Liver (tissue), 3 donors: Measurements from ENCODE around the gene MS4A2.

Source experiments
- CTCF ChIP-seq: fragments of 150-350 bp; IDR thresholded peaks from 2 replicates; pipeline ENCODE4 v1.5.1; 2017; ENCODE audit warnings: improper control_type of control experiment, low read depth, low read length; ENCODE audit not compliant: missing input control
- EGR1 ChIP-seq, 2 donors: IDR thresholded peaks; 2 replicates each; pipeline ENCODE4 v1.6.1; 2016 to 2018; ENCODE audit warnings: antibody characterized with exemption in 2 of 2, low read depth in 2 of 2
- GABPA ChIP-seq, 2 donors: IDR thresholded peaks in 1 of 2; conservative IDR thresholded peaks in 1 of 2; 2 replicates each; pipeline ENCODE4 v1.6.1; 2016; ENCODE audit warnings: antibody characterized with exemption in 2 of 2, mild to moderate bottlenecking in 1 of 2, moderate library complexity in 1 of 2
- HNF4A ChIP-seq, 2 donors: conservative IDR thresholded peaks; 2 replicates each; pipeline ENCODE4 v1.6.1; 2016; ENCODE audit warnings: antibody characterized with exemption in 2 of 2, mild to moderate bottlenecking in 2 of 2
- HNF4G ChIP-seq: IDR thresholded peaks from 2 replicates; pipeline ENCODE4 v1.6.1; 2016; ENCODE audit warnings: antibody characterized with exemption
- JUND ChIP-seq, 2 donors: IDR thresholded peaks; 2 replicates each; pipeline ENCODE4 v1.6.1; 2016; ENCODE audit warnings: antibody characterized with exemption in 2 of 2
- MAX ChIP-seq: IDR thresholded peaks from 2 replicates; pipeline ENCODE4 v1.6.1; 2016; ENCODE audit warnings: antibody characterized with exemption
- RAD21 ChIP-seq, 2 donors: IDR thresholded peaks; 2 replicates each; pipeline ENCODE4 v1.6.1; 2016; ENCODE audit warnings: antibody characterized with exemption in 2 of 2, mild to moderate bottlenecking in 2 of 2
- REST ChIP-seq: IDR thresholded peaks from 2 replicates; pipeline ENCODE4 v1.6.1; 2016; ENCODE audit warnings: antibody characterized with exemption, mild to moderate bottlenecking
- RXRA ChIP-seq, 2 donors: IDR thresholded peaks; 2 replicates each; pipeline ENCODE4 v1.6.1; 2017 to 2018; ENCODE audit warnings: antibody characterized with exemption in 2 of 2, mild to moderate bottlenecking in 1 of 2
- SP1 ChIP-seq: IDR thresholded peaks from 2 replicates; pipeline ENCODE4 v1.6.1; 2018; ENCODE audit warnings: antibody characterized with exemption, mild to moderate bottlenecking
- TAF1 ChIP-seq: conservative IDR thresholded peaks from 2 replicates; pipeline ENCODE4 v1.6.1; 2016; ENCODE audit warnings: antibody characterized with exemption, mild to moderate bottlenecking
- YY1 ChIP-seq: IDR thresholded peaks from 2 replicates; pipeline ENCODE4 v1.6.1; 2016; ENCODE audit warnings: antibody characterized with exemption, mild to moderate bottlenecking
- donor health status: healthy.
- donor health status: healthy.

GRCh38 chr11:60077981-60078380 lies 10.5 kb upstream of the MS4A2 start:
- TF ChIP-seq CTCF (no peak), EGR1 (IDR thresholded peaks at IDR 0.05; ENCODE audit: low read depth in 2 of 2) (no peak), REST (no peak), HNF4A (conservative IDR thresholded peaks at IDR 0.05) (no peak), YY1 (no peak), RXRA (IDR thresholded peaks at IDR 0.05) (no peak), TAF1 (no peak), SP1 (no peak), JUND (IDR thresholded peaks at IDR 0.05) (no peak), MAX (no peak), RAD21 (IDR thresholded peaks at IDR 0.05) (no peak), GABPA (IDR thresholded peaks at IDR 0.05 in 1 of 2, conservative IDR thresholded peaks at IDR 0.05 in 1 of 2) (no peak), HNF4G (no peak)
